Ramos (cell line): ENCODE measurements around the gene ETNK2.

Source experiments
- in situ Hi-C: fragments of 300-500 bp; cut with MboI; formaldehyde crosslinking; loops from one replicate; pipeline ENCODE4 v1.14.3; 2022; ENCODE audit warnings: low sequenced_read_pairs; ENCODE audit not compliant: unreplicated experiment

ETNK2 gene

DNA sequence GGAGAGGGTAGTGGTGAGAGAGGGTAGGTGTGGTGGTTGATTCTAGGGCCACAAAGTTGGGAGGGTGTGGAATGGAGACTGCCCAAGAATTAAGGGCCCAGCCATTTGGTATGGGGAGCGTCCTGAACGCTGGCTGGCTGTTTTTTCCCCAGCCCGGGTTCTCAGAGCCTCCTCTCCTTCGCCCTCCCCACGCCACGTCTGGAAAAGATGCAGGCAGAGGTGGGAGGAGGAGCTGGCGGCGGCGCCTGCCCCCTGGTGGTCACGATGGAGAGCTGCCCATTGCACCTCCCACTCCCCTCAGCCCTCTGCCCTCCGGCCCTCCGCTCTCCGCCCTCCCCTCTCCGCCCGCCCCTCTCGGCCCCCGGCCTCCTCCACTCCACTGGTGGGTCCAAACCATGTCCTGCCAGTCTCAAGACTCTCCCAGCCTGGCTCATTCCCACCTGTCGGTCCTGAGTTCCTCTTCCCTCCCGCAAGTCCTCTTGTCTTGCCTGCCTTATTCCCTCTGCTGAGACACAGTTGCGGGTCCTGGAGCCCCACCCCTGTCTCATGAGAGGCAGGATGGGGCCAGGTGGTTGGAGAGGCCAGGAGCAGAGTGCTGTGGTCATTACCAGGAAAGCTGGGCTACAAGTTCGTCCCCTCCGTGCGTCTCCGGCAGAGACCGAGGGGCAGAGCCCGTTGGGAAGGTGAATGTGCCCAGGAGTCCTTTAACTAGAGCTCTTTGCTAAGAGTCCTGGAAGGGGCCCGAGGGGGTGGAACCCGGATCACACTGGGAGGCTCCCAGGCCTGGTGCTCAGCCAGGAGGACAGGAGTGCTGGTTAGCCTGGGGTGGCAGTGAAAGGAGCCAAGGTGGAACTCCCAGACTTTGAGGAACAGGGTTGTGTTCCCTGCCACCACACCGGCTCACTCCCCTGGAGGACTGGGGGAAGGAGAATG is 22.6 kb downstream of the ETNK2 start:
- in situ Hi-C loops = loop anchor here (5.0 to 25.0 kb wide), 2 partner anchors 267 to 867 kb away; partner anchors contain the start of gene SNRPE

DNA sequence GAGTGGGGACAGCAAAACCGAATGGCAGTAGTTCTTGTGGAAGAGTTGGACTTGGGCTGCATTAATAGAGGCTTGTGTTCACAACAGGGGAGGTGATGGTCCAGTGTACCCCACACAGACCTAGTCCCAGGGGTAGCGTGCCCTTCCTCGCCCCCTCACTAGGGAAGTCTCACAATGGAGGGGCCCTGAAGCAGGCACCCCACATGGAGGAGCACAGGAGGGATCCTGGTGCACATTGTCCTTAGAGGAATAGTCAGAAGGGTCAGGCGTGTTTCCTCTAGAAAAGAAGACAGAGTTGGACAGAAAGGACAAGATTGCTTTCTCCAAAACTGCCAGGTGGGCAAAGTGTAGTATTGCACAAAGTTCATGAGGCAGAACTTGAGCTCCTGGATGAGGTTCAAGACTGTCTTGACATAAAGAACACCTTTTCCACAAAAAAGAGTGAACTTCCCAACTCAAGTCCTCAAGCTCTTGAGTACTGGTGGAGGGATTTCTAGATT is 23.3 kb downstream of the ETNK2 start:
- in situ Hi-C loops = loop anchor here (5.0 to 25.0 kb wide), 2 partner anchors 266 to 866 kb away; partner anchors contain the start of gene SNRPE

DNA sequence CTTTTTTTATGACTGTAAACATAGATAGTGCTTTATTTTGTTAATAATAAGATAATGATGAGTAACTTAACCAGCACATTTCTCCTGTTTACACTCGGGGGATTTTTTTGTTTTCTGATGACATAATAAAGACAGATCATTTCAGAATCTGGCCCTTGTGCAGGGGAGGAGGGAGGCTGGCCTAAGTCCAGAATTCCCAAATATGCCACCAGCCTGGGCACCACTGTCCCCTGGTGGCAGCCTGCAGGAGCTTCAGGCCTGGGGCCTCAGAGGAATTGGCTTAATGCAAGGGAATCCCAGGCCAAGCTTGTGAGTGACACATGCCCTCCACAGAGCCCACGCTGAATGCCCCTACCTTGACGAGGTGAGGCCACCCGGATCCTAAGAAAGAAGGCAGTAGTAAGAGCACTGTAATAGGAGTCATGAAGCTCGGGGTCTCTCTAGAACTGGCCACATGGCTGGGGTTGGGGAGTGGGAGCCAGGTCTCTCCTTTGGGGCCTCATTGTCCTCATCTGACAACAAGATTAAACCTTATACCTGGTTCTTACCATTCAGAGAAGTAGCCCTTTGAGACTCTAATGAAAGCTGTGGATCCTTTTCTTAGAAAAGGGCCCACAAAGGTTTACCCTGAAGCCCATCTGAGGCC is 24.1 kb downstream of the ETNK2 start:
- in situ Hi-C loops = loop anchor here (5.0 to 25.0 kb wide), 2 partner anchors 265 to 865 kb away; partner anchors contain the start of gene SNRPE

DNA sequence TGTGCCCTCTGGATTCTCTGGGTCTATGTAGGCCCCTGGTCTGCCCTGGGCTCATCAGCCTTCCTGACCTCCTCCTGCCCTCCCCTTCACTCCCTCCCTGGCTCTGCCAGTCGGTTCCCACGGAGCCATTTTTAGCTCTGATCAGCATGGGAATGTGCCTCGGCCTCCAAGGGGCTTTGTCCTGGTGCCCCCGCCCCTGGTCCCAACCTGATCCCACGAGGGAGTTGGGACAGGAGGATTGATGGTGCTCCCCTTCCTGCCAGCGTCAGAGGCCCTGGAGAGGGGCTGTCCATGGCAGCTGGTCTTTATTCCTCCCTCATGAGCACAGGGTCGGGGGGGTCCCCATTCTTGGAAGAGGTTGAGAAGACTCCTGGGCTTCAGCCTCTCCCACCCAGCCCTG is 24.9 kb downstream of the ETNK2 start:
- in situ Hi-C loops = loop anchor here (5.0 to 25.0 kb wide), 2 partner anchors 265 to 865 kb away; partner anchors contain the start of gene SNRPE

DNA sequence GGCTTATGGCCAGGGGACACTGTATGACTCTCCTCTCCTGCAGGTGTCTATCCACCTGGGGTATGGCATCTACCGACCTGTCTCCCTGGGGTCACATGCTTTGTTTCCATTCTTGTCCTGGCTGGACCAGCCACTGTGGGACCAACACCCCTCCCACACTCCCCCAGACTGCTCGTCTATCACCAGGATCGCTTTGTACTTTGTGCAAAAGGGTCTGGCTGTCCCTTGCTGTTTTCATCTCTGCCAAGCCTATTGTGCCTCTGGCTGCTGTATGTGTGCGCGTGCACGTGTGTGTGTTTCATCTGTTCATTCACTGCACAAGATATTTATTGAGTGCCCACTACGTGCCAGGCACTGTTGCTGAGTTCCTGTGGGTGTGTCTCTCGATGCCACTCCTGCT is 25.5 kb downstream of the ETNK2 start:
- in situ Hi-C loops = loop anchor here (5.0 to 25.0 kb wide), 2 partner anchors 264 to 864 kb away; partner anchors contain the start of gene SNRPE

DNA sequence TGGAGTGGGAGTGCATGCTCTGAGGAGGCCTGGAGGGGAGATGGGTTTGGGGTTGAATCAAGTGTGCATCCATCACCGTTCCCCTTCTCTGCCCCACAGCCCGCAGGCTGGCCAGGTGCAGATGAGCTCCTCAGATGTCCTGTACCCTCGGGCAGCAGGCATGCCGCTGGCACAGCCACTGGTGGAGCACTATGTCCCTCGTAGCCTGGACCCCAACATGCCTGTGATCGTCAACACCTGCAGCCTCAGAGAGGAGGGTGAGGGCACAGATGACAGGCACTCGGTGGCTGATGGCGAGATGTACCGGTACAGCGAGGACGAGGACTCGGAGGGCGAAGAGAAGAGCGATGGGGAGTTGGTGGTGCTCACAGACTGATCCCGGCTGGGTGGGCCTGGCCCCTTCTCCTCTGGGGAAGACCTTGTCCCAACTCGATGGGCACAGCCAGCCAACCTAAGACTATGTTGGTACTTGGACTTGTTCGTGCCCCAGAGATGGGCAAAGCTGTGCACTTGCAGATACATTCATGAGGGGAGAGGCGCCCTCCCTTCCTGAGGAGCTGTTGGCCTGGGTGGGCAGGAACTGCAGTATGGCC is 26.0 kb downstream of the ETNK2 start:
- in situ Hi-C loops = loop anchor here (5.0 to 25.0 kb wide), 2 partner anchors 264 to 864 kb away; partner anchors contain the start of gene SNRPE

DNA sequence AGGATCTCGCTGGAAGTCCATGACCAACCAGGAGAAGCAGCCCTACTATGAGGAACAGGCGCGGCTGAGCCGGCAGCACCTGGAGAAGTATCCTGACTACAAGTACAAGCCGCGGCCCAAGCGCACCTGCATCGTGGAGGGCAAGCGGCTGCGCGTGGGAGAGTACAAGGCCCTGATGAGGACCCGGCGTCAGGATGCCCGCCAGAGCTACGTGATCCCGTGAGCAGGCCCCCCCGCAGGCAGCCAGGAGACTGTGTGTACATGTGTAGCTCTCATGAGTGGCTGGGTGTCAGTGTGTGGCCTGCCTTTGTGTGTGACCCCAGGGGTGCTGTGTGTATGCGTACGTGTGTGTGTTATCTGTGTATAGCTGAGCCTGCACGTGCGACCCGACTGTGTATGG is 27.2 kb downstream of the ETNK2 start:
- in situ Hi-C loops = loop anchor here (5.0 to 25.0 kb wide), 2 partner anchors 262 to 862 kb away; partner anchors contain the start of gene SNRPE

DNA sequence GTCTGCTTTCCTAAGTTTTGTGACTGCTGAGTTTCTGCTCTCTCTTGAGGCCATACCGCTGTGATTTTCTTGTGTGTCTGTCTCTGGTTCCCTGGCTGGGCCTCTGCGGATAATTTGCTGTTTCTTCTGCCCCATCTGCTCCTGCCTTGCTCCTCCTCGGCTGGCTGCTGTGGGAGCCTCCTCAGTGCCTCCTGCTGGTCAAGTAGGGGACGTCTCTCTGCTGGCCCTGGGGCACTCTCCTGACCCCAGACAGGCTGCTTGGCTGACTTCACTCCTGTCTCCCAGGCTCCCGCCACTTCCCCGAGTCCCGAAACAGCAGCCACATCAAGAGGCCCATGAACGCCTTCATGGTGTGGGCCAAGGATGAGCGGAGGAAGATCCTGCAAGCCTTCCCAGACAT is 28.5 kb downstream of the ETNK2 start:
- in situ Hi-C loops = no loop called here

DNA sequence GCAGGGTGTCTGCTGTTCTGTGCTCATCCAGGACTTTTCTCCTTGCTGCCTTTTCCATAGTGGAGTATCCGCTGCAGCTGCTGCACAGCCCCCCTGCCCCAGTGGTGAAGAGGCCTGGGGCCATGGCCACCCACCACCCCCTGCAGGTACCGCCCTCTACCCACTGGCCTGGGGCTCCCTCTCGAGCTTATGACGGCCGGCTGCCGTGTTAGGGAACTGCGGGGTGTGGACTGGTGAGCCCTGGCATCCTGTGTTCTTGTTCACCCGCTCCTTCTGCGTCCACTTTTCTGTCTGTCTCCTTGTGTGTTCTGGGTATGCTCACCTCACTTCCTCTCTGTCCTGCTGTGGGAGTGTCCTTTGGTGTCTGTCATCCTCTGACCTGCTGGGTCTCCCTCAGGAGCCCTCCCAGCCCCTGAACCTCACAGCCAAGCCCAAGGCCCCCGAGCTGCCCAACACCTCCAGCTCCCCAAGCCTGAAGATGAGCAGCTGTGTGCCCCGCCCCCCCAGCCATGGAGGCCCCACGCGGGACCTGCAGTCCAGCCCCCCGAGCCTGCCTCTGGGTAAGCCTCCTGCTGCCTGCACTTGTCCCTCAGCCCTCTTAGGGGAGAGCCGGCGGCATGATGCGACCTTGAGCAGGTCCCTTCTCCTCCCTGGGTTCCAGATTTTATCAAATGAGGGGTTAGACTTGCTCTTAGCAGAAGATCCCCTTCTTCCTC is 29.8 kb downstream of the ETNK2 start:
- in situ Hi-C loops = no loop called here

DNA sequence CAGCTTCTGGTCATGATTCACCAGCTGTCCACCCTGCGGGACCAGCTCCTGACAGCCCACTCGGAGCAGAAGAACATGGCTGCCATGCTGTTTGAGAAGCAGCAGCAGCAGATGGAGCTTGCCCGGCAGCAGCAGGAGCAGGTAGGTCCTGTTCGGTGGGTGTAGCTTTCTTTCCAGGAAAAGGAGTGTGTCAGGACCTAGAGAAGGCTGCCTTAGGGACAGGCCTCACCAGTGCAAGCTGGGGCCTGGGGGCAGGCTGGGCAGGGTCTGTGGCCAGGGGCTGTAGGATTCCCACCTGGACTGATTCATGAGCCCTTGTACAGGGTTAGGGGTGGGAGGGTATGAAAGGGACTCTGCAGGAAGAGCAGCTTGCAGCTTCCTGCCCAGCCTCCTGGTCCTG is 35.3 kb downstream of the ETNK2 start:
- in situ Hi-C loops = no loop called here

DNA sequence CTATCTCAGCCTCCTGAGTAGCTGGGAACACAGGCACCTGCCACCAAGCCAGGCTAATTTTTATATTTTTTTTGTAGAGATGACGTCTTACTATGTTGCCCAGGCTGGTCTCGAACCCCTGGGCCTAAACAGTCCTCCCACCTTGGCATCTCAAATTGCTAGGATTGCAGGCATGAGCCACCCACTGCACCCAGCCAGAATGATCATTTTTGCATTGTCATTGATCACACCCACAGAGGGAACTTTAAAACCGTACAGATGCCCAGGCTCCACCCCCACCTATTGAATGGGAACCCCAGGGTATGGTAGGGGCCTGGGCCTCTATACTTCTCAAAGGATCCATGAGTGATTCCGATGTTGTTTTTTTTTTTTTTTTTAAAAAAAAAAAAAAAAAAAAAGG is 36.7 kb downstream of the ETNK2 start:
- in situ Hi-C loops = no loop called here

DNA sequence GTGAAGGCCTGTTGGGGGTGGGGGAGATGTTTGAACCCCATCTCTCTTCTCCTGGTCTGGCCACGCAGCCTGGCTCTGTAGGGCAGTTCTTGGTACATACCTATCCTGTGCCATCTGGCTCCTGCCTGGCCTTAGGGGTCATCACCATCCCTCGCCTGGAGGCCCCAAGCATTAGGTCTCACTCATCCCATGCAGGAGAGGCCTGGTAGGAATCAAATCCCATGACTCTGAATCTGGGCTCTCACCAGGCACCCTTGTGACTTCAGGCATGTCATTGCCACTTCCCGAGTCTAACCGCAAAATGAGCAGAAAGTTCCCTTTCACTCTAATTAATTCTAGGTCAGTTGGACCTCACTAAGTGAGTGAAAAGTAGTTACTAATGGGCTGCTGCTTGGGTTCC is 37.2 kb downstream of the ETNK2 start:
- in situ Hi-C loops = no loop called here

DNA sequence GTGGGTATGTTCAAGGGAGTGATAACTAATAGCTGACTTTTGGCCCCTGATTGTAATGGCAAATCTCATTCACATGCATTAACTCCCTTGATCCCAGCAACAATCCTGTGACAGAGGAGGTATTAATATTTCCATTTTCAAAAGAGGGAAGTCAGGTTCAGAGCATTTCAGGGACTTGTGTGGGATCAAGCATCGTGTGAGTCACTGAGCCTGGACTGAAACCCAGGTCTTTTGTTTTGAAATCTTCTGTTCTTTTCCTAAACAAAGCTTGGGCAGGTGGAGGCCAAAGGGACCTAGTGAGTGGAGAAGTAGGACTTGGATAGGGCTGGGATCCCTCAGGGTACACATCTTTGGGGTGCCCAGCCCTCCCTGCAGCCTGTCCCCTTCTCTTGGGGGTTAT is 37.9 kb downstream of the ETNK2 start:
- in situ Hi-C loops = no loop called here

DNA sequence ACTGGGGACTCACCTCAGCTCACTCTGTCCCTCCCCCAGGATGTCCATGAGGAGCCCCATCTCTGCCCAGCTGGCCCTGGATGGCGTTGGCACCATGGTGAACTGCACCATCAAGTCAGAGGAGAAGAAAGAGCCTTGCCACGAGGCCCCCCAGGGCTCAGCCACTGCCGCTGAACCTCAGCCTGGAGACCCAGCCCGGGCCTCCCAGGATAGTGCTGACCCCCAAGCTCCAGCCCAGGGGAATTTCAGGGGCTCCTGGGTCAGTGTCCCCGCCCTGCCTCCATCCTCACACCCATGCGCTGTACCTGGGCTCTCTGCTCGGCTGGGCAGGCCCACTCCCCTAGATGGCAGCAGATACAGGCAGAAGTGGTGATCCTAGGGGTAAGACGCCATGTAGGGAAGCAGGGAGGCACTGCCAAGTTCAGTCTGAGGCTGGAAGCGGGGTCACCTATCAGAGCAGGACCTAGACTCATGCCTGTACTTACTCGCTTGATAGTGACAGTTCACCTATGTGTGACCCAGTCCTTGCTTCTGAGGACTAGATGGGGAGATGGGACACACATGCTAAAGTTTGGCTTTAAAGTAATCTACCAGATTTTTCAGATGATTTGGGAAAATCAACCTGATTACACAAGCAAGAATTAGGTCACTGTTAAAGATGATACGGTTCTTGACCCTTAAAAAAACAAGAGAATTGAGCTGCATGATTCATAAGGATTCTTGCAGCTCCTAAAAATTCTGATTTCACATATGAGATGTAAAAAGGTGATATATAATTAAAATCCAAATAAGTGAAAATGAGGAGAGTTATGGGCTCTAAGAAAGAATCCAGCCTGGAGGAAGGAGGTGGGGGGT is 38.7 kb downstream of the ETNK2 start:
- in situ Hi-C loops = no loop called here

DNA sequence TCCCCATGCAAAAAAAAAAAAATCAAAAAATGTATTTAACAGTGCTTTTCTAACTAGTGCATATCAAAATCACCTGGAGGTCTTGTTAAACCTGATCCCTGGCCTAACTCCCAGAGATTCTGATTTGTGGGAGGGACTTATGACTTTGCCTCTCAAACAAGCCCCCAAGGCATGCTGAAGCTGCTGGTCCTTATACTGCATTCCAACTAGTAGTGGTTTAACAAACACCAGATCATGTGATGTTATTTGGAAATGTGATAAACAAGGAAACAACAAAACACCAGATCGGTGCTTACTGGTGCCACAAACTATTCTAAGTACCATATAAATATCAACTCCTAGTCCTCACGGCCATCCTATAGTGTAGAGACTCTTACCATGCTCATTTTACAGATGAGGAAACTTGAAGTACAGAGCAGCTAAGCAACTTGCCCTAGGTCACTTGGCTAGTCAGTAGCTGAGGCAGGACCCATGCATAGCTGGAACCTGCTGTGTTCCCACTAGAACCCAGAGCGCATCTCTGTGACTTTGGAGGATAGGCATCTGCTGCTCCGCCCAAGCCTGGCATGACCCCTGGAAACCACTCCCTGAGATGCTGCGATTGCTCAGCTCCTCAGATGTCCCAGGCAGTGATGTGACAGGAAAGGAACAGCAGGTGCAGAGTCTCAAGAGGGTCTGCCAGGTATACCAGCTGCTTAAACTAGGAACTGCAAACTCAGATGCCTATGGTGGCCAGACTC is 40.8 kb downstream of the ETNK2 start:
- in situ Hi-C loops = no loop called here

DNA sequence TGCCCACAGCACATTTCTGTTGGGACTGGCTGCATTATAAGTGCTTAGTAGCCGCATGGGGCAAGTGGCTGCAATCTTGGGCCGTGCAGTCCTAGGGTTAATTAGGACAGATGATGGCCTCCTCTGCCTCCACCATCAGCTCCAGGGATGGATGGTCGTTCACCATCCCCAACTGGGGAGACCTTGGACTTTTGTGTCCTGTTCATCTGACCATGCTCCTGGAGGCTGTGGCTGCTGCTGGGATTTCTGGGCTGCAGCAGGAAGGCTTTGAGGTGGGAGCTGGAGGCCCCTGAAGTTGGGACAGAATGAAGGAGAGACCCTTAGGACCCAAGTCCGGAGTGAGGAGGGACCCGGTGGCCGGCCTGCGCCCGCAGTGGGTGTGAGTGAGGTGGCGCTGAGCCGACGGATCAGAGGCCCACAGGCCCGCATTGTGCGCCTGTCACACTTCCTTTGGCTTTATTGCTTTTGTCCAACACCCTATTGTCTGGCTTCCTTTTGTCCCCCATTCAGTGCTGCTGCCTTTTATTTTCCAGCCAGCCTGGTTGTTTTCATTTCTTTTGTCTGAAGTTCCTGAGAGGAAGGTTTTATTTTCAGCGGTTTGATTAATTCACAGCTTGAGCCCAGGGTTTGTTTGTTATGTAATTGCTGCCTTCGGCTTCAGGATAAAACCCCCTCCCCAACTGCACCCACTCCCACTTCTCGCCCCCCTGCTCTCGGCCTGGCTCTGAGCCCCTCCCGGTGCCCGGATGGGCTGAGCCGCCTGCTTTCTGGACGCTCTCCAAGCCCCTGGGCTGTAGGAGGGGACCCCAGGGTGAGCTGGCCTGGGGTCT is 43.3 kb downstream of the ETNK2 start:
- in situ Hi-C loops = no loop called here

DNA sequence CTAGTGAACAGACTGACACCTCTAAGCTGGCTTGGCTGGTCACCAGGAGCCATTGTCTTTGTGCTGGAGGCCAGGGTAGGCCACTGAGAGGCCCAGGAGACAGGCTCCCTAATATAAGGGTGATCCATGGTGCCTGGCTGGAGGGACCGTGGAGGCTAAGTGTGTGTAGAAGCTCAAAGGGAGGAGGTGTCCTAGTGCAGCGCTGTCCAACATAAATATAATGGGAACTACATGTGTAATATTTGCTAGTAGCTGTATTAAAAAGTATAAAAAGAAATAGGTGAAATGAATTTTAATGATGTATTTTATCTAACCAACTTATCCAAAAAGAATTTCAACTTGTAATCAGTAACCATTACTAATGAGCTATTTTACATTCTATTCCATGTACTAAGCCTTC is 44.0 kb downstream of the ETNK2 start:
- in situ Hi-C loops = no loop called here
